ENCODE results near the gene TEAD4.

The TEAD4 gene

GRCh38 chr12:3085341-3086139, 126.3 kb downstream of the TEAD4 start:
- DNase-seq: no peak

- no peak for DNase-seq
Observed at GRCh38 chr12:3086211-3086610, 127.0 kb downstream of the TEAD4 start.

- no peak for DNase-seq
Observed at GRCh38 chr12:3086729-3087323, 127.6 kb downstream of the TEAD4 start.

- DNase-seq: no peak
Observed at GRCh38 chr12:3087758-3088650, 128.8 kb downstream of the TEAD4 start.

GRCh38 chr12:3089588-3089987, 130.4 kb downstream of the TEAD4 start:
- no peak for DNase-seq

Data from stimulated activated CD8-positive, alpha-beta memory T cell treated with anti-CD3 and anti-CD28 coated beads, Interleukin-4, amount 100 ng/mL, for 48 hours (primary cell).